ENCODE measurements around the gene PTK7.
"Not testable (repeated sequence)": the region's sequence is repeated elsewhere in the genome, so short reads cannot be mapped to it uniquely, and the experiment has no call there.

The PTK7 gene

GRCh38 chr6:43125555-43125954 is 49.4 kb downstream of the PTK7 start:
- peak; percentile 56 for DNase-seq (ENCODE audit: low read depth)
- no peak for TF ChIP-seq CTCF (conservative IDR thresholded peaks at IDR 0.05; ENCODE audit: low read depth, low read length)
- H3K4me3 ChIP-seq (ENCODE audit: low read depth, low read length) = no peak overlapping the region

GRCh38 chr6:43127180-43127579 is 51.1 kb downstream of the PTK7 start:
- DNase-seq (ENCODE audit: low read depth) = no peak
- TF ChIP-seq CTCF (conservative IDR thresholded peaks at IDR 0.05; ENCODE audit: low read depth, low read length) = no peak
- H3K4me3 ChIP-seq (ENCODE audit: low read depth, low read length) = no peak overlapping the region

- peak; percentile 50 for DNase-seq (ENCODE audit: low read depth)
- no peak overlapping the region for H3K4me3 ChIP-seq (ENCODE audit: low read depth, low read length)
- TF ChIP-seq CTCF (conservative IDR thresholded peaks at IDR 0.05; ENCODE audit: low read depth, low read length) = no peak
Observed at GRCh38 chr6:43127877-43128276, 51.8 kb downstream of the PTK7 start.

- no peak for DNase-seq (ENCODE audit: low read depth)
- TF ChIP-seq CTCF (conservative IDR thresholded peaks at IDR 0.05; ENCODE audit: low read depth, low read length) = no peak
- no peak overlapping the region for H3K4me3 ChIP-seq (ENCODE audit: low read depth, low read length)
Observed at GRCh38 chr6:43128926-43129325, 52.8 kb downstream of the PTK7 start.

GRCh38 chr6:43129434-43130194 is 53.5 kb downstream of the PTK7 start:
- peak; percentile 61 for DNase-seq (ENCODE audit: low read depth)
- TF ChIP-seq CTCF (conservative IDR thresholded peaks at IDR 0.05; ENCODE audit: low read depth, low read length) = peak; percentile 86
- H3K4me3 ChIP-seq (ENCODE audit: low read depth, low read length) = no peak overlapping the region

GRCh38 chr6:43130429-43130828 is 54.3 kb downstream of the PTK7 start:
- DNase-seq (ENCODE audit: low read depth) = no peak
- no peak overlapping the region for H3K4me3 ChIP-seq (ENCODE audit: low read depth, low read length)
- TF ChIP-seq CTCF (conservative IDR thresholded peaks at IDR 0.05; ENCODE audit: low read depth, low read length) = no peak

- H3K4me3 ChIP-seq (ENCODE audit: low read depth, low read length); DNase-seq (ENCODE audit: low read depth): not testable (repeated sequence)
Observed at GRCh38 chr6:43131379-43131778, 55.3 kb downstream of the PTK7 start.
